GM21717 (cell line): ENCODE results near the gene PPP6R1.

ENCODE experiments used
- ATAC-seq: cut with Tn5 transposase; IDR thresholded peaks from one replicate; pipeline ENCODE4 v1.9.1; 2021; ENCODE audit warnings: mild to moderate bottlenecking, moderate library complexity; ENCODE audit not compliant: unreplicated experiment

The PPP6R1 gene

GRCh38 chr19:55283548-55284377, 24.9 kb upstream of the PPP6R1 start, which contains the start of gene BRSK1:
TSS of gene BRSK1 (plus strand) at chr19:55283997. CDS start at chr19:55284443, 446 bp downstream.
- ATAC-seq, result no peak

- ATAC-seq, result peak; percentile 67
Observed at GRCh38 chr19:55279770-55280643, 21.2 kb upstream of the PPP6R1 start, which contains the start of gene HSPBP1. TSS of gene HSPBP1 (minus strand) at chr19:55280110. CDS start at chr19:55279608, 502 bp downstream.

- ATAC-seq, result no peak
Observed at GRCh38 chr19:55279340-55279739, 20.5 kb upstream of the PPP6R1 start.

- ATAC-seq, result no peak
Observed at GRCh38 chr19:55278391-55279135, 19.7 kb upstream of the PPP6R1 start.

- no peak for ATAC-seq
Observed at GRCh38 chr19:55277494-55277893, 18.7 kb upstream of the PPP6R1 start.

- ATAC-seq, result no peak
Observed at GRCh38 chr19:55276720-55277430, 18.1 kb upstream of the PPP6R1 start.

GRCh38 chr19:55275851-55276719, 17.3 kb upstream of the PPP6R1 start:
- no peak for ATAC-seq

- ATAC-seq, result no peak
Observed at GRCh38 chr19:55273978-55274707, 15.3 kb upstream of the PPP6R1 start.

GRCh38 chr19:55272142-55272541, 13.3 kb upstream of the PPP6R1 start:
- ATAC-seq, result no peak

GRCh38 chr19:55270172-55270942, 11.5 kb upstream of the PPP6R1 start:
- no peak for ATAC-seq

- no peak for ATAC-seq
Observed at GRCh38 chr19:55269299-55269698, 10.5 kb upstream of the PPP6R1 start.

GRCh38 chr19:55266840-55267239, 8.0 kb upstream of the PPP6R1 start:
- ATAC-seq, result no peak

GRCh38 chr19:55266404-55266803, 7.6 kb upstream of the PPP6R1 start:
- ATAC-seq, result no peak

GRCh38 chr19:55265723-55266386, 7.0 kb upstream of the PPP6R1 start:
- ATAC-seq, result no peak

- no peak for ATAC-seq
Observed at GRCh38 chr19:55265173-55265572, 6.4 kb upstream of the PPP6R1 start.

GRCh38 chr19:55264531-55264930, 5.7 kb upstream of the PPP6R1 start:
- ATAC-seq, result no peak

GRCh38 chr19:55262359-55262758, 3.5 kb upstream of the PPP6R1 start:
- no peak for ATAC-seq
